Brain pericyte (primary cell): Measurements from ENCODE around the gene MRPL46.
"Not testable (repeated sequence)": the region's sequence is repeated elsewhere in the genome, so short reads cannot be mapped to it uniquely, and the experiment has no call there.

Source experiments
- DNase-seq: peaks from one replicate; pipeline ENCODE4 v3.0.0-alpha.2; 2012; ENCODE audit warnings: low read depth, low spot score

Gene MRPL46

GRCh38 chr15:88447206-88447605, 20.0 kb downstream of the MRPL46 start:
- DNase-seq = no peak

- DNase-seq = no peak
These were observed 26.0 kb downstream of the MRPL46 start for GRCh38 chr15:88441076-88441730.

- no peak for DNase-seq
These were observed 27.2 kb downstream of the MRPL46 start for GRCh38 chr15:88440021-88440420.

- no peak for DNase-seq
These were observed 29.0 kb downstream of the MRPL46 start for GRCh38 chr15:88438181-88438580.

- not testable (repeated sequence) for DNase-seq
These were observed 33.1 kb downstream of the MRPL46 start for GRCh38 chr15:88434106-88434505.

GRCh38 chr15:88433046-88433685, 34.0 kb downstream of the MRPL46 start:
- no peak for DNase-seq

- no peak for DNase-seq
These were observed 35.7 kb downstream of the MRPL46 start for GRCh38 chr15:88431441-88431840.

GRCh38 chr15:88430051-88430450, 37.1 kb downstream of the MRPL46 start:
- DNase-seq = no peak

- DNase-seq = no peak
These were observed 38.2 kb downstream of the MRPL46 start for GRCh38 chr15:88428805-88429605.

GRCh38 chr15:88428053-88428452, 39.1 kb downstream of the MRPL46 start:
- DNase-seq = no peak

- DNase-seq = no peak
These were observed 40.9 kb downstream of the MRPL46 start for GRCh38 chr15:88426304-88426703.

- no peak for DNase-seq
These were observed 43.9 kb downstream of the MRPL46 start for GRCh38 chr15:88423331-88423730.

- no peak for DNase-seq
These were observed 47.4 kb downstream of the MRPL46 start for GRCh38 chr15:88419830-88420229.
